GM12878 (cell line): ENCODE measurements around the gene TMEM114.

Experiments
- CHD2 ChIP-seq: IDR thresholded peaks from 2 replicates; pipeline ENCODE4 v1.6.1; 2011; ENCODE audit warnings: low read depth, low read length, improper control_type of control experiment, borderline replicate concordance
- EP300 ChIP-seq, 2 experiments: fragments of 150-350 bp in 1 of 2; IDR thresholded peaks; 2 replicates each; pipeline ENCODE4 v1.6.1; 2011 to 2012; ENCODE audit warnings: low read depth in 2 of 2, low read length in 2 of 2, borderline replicate concordance in 1 of 2, improper control_type of control experiment in 1 of 2, inconsistent platforms in 1 of 2; ENCODE audit not compliant: control insufficient read depth in 1 of 2
- ESRRA ChIP-seq: IDR thresholded peaks from 2 replicates; pipeline ENCODE4 v1.6.1; 2012; ENCODE audit warnings: mild to moderate bottlenecking, low read length, improper control_type of control experiment
- KDM1A ChIP-seq: fragments of 200-600 bp; sonication (generic); IDR thresholded peaks from 2 replicates; pipeline ENCODE4 v1.6.1; 2016; ENCODE audit warnings: borderline replicate concordance
- NFIC ChIP-seq: IDR thresholded peaks from 2 replicates; pipeline ENCODE4 v1.6.1; 2012; ENCODE audit warnings: low read depth, mild to moderate bottlenecking, inconsistent platforms, low read length, moderate library complexity
- POLR2A ChIP-seq: IDR thresholded peaks from 2 replicates; pipeline ENCODE4 v1.6.1; 2011; ENCODE audit warnings: low read depth, mild to moderate bottlenecking, low read length
- RAD21 ChIP-seq: IDR thresholded peaks from 2 replicates; pipeline ENCODE4 v1.6.1; 2011; ENCODE audit warnings: mild to moderate bottlenecking, low read depth, low read length, moderate library complexity; ENCODE audit not compliant: insufficient read depth
- TARDBP ChIP-seq: IDR thresholded peaks from 2 replicates; pipeline ENCODE4 v1.6.1; 2016; ENCODE audit warnings: borderline replicate concordance
- TCF7 ChIP-seq: IDR thresholded peaks from 2 replicates; pipeline ENCODE4 v1.6.1; 2014; ENCODE audit warnings: antibody characterized with exemption, borderline replicate concordance
- ZBED1 ChIP-seq: IDR thresholded peaks from 2 replicates; pipeline ENCODE4 v1.6.1; 2016; ENCODE audit warnings: borderline replicate concordance
- TF ChIP-seq, protein P1 (sequence below), 3 experiments: IDR thresholded peaks in 2 of 3; conservative IDR thresholded peaks in 1 of 3; 2 replicates each; pipeline ENCODE4 v1.5.1; 2011; ENCODE audit warnings: low read depth in 3 of 3, low read length in 3 of 3, mild to moderate bottlenecking in 3 of 3, control low read depth in 2 of 3, moderate library complexity in 2 of 3, inconsistent platforms in 1 of 3, mixed read lengths in 1 of 3; ENCODE audit not compliant: control insufficient read depth in 2 of 3, insufficient read depth in 1 of 3; ENCODE audit errors: extremely low read depth in 1 of 3
- TF ChIP-seq, protein P2 (sequence below): IDR thresholded peaks from 2 replicates; pipeline ENCODE4 v1.6.1; 2011; ENCODE audit warnings: low read depth, low read length, improper control_type of control experiment, borderline replicate concordance
- TF ChIP-seq, protein P3 (sequence below): IDR thresholded peaks from 2 replicates; pipeline ENCODE4 v1.6.1; 2012; ENCODE audit warnings: improper control_type of control experiment, low read depth, low read length; ENCODE audit not compliant: insufficient replicate concordance

DNA sequence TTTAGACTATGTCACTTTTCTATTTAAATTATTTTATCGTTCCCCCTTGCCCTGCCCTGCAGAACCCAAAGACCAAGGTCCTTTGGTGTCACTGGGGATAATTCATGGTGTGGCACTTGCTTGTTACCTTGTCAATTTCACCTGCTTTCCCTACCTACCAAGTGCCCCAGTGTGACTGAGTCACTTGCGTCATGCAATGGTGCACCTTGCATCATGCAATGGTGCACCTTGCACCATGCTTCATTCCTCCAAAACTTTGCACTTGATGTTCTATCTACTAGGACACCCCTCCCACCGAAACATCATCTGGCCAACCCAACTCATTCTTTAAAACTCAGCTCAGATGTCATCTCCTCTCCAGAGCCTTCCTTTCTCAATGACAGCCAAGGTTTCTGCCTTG is 47.1 kb downstream of the TMEM114 start:
- TF ChIP-seq, protein P1, sequence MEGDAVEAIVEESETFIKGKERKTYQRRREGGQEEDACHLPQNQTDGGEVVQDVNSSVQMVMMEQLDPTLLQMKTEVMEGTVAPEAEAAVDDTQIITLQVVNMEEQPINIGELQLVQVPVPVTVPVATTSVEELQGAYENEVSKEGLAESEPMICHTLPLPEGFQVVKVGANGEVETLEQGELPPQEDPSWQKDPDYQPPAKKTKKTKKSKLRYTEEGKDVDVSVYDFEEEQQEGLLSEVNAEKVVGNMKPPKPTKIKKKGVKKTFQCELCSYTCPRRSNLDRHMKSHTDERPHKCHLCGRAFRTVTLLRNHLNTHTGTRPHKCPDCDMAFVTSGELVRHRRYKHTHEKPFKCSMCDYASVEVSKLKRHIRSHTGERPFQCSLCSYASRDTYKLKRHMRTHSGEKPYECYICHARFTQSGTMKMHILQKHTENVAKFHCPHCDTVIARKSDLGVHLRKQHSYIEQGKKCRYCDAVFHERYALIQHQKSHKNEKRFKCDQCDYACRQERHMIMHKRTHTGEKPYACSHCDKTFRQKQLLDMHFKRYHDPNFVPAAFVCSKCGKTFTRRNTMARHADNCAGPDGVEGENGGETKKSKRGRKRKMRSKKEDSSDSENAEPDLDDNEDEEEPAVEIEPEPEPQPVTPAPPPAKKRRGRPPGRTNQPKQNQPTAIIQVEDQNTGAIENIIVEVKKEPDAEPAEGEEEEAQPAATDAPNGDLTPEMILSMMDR (IDR thresholded peaks at IDR 0.05 in 2 of 3, conservative IDR thresholded peaks at IDR 0.05 in 1 of 3; ENCODE audit: control insufficient read depth in 2 of 3, extremely low read depth in 1 of 3, insufficient read depth in 1 of 3, low read depth in 3 of 3, low read length in 3 of 3), result no peak
- TF ChIP-seq CHD2 (no peak), NFIC (no peak), RAD21 (no peak), KDM1A (no peak), TCF7 (no peak), TARDBP (no peak), ESRRA (no peak), EP300 (IDR thresholded peaks at IDR 0.05; ENCODE audit: borderline replicate concordance in 1 of 2, control insufficient read depth in 1 of 2, low read depth in 2 of 2, low read length in 2 of 2) (no peak), ZBED1 (no peak), POLR2A (no peak)
- TF ChIP-seq, protein P2, sequence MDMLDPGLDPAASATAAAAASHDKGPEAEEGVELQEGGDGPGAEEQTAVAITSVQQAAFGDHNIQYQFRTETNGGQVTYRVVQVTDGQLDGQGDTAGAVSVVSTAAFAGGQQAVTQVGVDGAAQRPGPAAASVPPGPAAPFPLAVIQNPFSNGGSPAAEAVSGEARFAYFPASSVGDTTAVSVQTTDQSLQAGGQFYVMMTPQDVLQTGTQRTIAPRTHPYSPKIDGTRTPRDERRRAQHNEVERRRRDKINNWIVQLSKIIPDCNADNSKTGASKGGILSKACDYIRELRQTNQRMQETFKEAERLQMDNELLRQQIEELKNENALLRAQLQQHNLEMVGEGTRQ, result no peak
- TF ChIP-seq, protein P3, sequence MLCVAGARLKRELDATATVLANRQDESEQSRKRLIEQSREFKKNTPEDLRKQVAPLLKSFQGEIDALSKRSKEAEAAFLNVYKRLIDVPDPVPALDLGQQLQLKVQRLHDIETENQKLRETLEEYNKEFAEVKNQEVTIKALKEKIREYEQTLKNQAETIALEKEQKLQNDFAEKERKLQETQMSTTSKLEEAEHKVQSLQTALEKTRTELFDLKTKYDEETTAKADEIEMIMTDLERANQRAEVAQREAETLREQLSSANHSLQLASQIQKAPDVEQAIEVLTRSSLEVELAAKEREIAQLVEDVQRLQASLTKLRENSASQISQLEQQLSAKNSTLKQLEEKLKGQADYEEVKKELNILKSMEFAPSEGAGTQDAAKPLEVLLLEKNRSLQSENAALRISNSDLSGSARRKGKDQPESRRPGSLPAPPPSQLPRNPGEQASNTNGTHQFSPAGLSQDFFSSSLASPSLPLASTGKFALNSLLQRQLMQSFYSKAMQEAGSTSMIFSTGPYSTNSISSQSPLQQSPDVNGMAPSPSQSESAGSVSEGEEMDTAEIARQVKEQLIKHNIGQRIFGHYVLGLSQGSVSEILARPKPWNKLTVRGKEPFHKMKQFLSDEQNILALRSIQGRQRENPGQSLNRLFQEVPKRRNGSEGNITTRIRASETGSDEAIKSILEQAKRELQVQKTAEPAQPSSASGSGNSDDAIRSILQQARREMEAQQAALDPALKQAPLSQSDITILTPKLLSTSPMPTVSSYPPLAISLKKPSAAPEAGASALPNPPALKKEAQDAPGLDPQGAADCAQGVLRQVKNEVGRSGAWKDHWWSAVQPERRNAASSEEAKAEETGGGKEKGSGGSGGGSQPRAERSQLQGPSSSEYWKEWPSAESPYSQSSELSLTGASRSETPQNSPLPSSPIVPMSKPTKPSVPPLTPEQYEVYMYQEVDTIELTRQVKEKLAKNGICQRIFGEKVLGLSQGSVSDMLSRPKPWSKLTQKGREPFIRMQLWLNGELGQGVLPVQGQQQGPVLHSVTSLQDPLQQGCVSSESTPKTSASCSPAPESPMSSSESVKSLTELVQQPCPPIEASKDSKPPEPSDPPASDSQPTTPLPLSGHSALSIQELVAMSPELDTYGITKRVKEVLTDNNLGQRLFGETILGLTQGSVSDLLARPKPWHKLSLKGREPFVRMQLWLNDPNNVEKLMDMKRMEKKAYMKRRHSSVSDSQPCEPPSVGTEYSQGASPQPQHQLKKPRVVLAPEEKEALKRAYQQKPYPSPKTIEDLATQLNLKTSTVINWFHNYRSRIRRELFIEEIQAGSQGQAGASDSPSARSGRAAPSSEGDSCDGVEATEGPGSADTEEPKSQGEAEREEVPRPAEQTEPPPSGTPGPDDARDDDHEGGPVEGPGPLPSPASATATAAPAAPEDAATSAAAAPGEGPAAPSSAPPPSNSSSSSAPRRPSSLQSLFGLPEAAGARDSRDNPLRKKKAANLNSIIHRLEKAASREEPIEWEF, result no peak
